ENCODE data around the gene RADIL. TPM values are rescaled to one million over a fixed set of nuclear protein-coding genes. Genes with fewer than 3 reads are reported as not detected.

RADIL gene
- total RNA-seq, 1 donor from 2014 or later: 2.4 TPM

GRCh38 chr7:4845740-4846142 is 37.8 kb downstream of the RADIL start:
- peaks cover 6% of the 10 kb centered on the region for H3K4me1 Mint-ChIP-seq (ENCODE audit: unreplicated experiment)
- DNase-seq (ENCODE audit: low spot score): peak; percentile 37
- H3K4me3 Mint-ChIP-seq (ENCODE audit: unreplicated experiment): no peak overlapping the region
- no peaks in the 10 kb centered on the region for H3K27me3 Mint-ChIP-seq (ENCODE audit: unreplicated experiment)
- H3K9me3 Mint-ChIP-seq (ENCODE audit: unreplicated experiment): no peaks in the 10 kb centered on the region
- TF ChIP-seq CTCF (IDR thresholded peaks at IDR 0.05; ENCODE audit: unreplicated experiment): peak; percentile 58
- H3K27ac Mint-ChIP-seq (ENCODE audit: unreplicated experiment): no peak overlapping the region
- no peaks in the 10 kb centered on the region for H3K36me3 Mint-ChIP-seq (ENCODE audit: low read depth, unreplicated experiment)

GRCh38 chr7:4842319-4843064 is 41.0 kb downstream of the RADIL start:
- peak overlapping the region; percentile 81 for H3K27ac Mint-ChIP-seq (ENCODE audit: unreplicated experiment)
- DNase-seq (ENCODE audit: low spot score): no peak

GRCh38 chr7:4841836-4842235 is 41.7 kb downstream of the RADIL start:
- TF ChIP-seq CTCF (IDR thresholded peaks at IDR 0.05; ENCODE audit: unreplicated experiment): no peak
- no peak for DNase-seq (ENCODE audit: low spot score)
- Mint-ChIP-seq H3K27me3 (ENCODE audit: unreplicated experiment) (peaks cover 4% of the 10 kb centered on the region), H3K9me3 (ENCODE audit: unreplicated experiment) (no peaks in the 10 kb centered on the region), H3K4me1 (ENCODE audit: unreplicated experiment) (peaks cover 6% of the 10 kb centered on the region), H3K27ac (ENCODE audit: unreplicated experiment) (no peak overlapping the region), H3K4me3 (ENCODE audit: unreplicated experiment) (no peak overlapping the region), H3K36me3 (ENCODE audit: low read depth, unreplicated experiment) (peaks cover 5% of the 10 kb centered on the region)

More at GRCh38 chr7:4842319-4843064, 41.0 kb downstream of the RADIL start:
- H3K36me3 Mint-ChIP-seq (ENCODE audit: low read depth, unreplicated experiment): peaks cover 2% of the 10 kb centered on the region
- H3K4me1 Mint-ChIP-seq (ENCODE audit: unreplicated experiment): peaks cover 6% of the 10 kb centered on the region
- peaks cover under 1% of the 10 kb centered on the region for H3K27me3 Mint-ChIP-seq (ENCODE audit: unreplicated experiment)
- no peak for TF ChIP-seq CTCF (IDR thresholded peaks at IDR 0.05; ENCODE audit: unreplicated experiment)
- H3K4me3 Mint-ChIP-seq (ENCODE audit: unreplicated experiment): no peak overlapping the region
- no peaks in the 10 kb centered on the region for H3K9me3 Mint-ChIP-seq (ENCODE audit: unreplicated experiment)

- Mint-ChIP-seq H3K36me3 (ENCODE audit: low read depth, unreplicated experiment) (peaks cover 5% of the 10 kb centered on the region), H3K4me3 (ENCODE audit: unreplicated experiment) (no peak overlapping the region), H3K27ac (ENCODE audit: unreplicated experiment) (no peak overlapping the region), H3K27me3 (ENCODE audit: unreplicated experiment) (peaks cover 4% of the 10 kb centered on the region), H3K9me3 (ENCODE audit: unreplicated experiment) (no peaks in the 10 kb centered on the region), H3K4me1 (ENCODE audit: unreplicated experiment) (peaks cover 6% of the 10 kb centered on the region)
- TF ChIP-seq CTCF (IDR thresholded peaks at IDR 0.05; ENCODE audit: unreplicated experiment): no peak
- no peak for DNase-seq (ENCODE audit: low spot score)
Observed at GRCh38 chr7:4841007-4841784, 42.3 kb downstream of the RADIL start.

- Mint-ChIP-seq H3K36me3 (ENCODE audit: low read depth, unreplicated experiment) (peaks cover 5% of the 10 kb centered on the region), H3K4me1 (ENCODE audit: unreplicated experiment) (peaks cover 6% of the 10 kb centered on the region), H3K27me3 (ENCODE audit: unreplicated experiment) (peaks cover 4% of the 10 kb centered on the region), H3K27ac (ENCODE audit: unreplicated experiment) (no peak overlapping the region), H3K9me3 (ENCODE audit: unreplicated experiment) (no peaks in the 10 kb centered on the region), H3K4me3 (ENCODE audit: unreplicated experiment) (no peak overlapping the region)
- no peak for TF ChIP-seq CTCF (IDR thresholded peaks at IDR 0.05; ENCODE audit: unreplicated experiment)
- DNase-seq (ENCODE audit: low spot score): no peak
Observed at GRCh38 chr7:4840079-4840501, 43.4 kb downstream of the RADIL start.
